ENCODE measurements around the gene CHIC2. TPM values are rescaled to one million over a fixed set of nuclear protein-coding genes. Genes with fewer than 3 reads are reported as not detected.

CHIC2 gene
- total RNA-seq, 1 experiment from 2014 or later, result 10.8 TPM

- ATAC-seq, result no peak
- DNase-seq (ENCODE audit: low read depth, low spot score), result no peak
- Histone ChIP-seq H3K79me2 (ENCODE audit: insufficient read depth, low read length) (no peaks in the 10 kb centered on the region), H3K9ac (ENCODE audit: low read length) (no peak overlapping the region), H2AFZ (ENCODE audit: low read depth, low read length, poor library complexity, severe bottlenecking) (no peak overlapping the region), H3K4me3 (replicated peaks in 1 of 2; ENCODE audit: low read depth in 1 of 2, low read length in 2 of 2) (no peak overlapping the region), H3K4me2 (ENCODE audit: low read length) (no peak overlapping the region), H3K4me1 (ENCODE audit: control insufficient read depth in 1 of 2, insufficient read depth in 2 of 2, low read length in 2 of 2) (no peaks in the 10 kb centered on the region), H3K9me3 (ENCODE audit: control insufficient read depth in 1 of 2, insufficient read depth in 1 of 2, low read depth in 1 of 2, low read length in 2 of 2) (no peaks in the 10 kb centered on the region), H3K27ac (ENCODE audit: low read depth, low read length) (no peak overlapping the region), H3K27me3 (ENCODE audit: insufficient read depth, low read length) (peaks cover 23% of the 10 kb centered on the region), H4K20me1 (ENCODE audit: insufficient read depth) (no peaks in the 10 kb centered on the region), H3K9me2 (ENCODE audit: insufficient read depth) (no peaks in the 10 kb centered on the region), H3K36me3 (ENCODE audit: control insufficient read depth in 1 of 2, insufficient read depth in 2 of 2, low read length in 2 of 2) (no peaks in the 10 kb centered on the region)
- POLR2A ChIA-PET, result no interaction called here
- RAD21 ChIA-PET (ENCODE audit: low non-redundant PET in 1 of 2, low total read pairs in 2 of 2, uncharacterized antibody in 2 of 2, unreplicated experiment in 2 of 2), result no interaction called here
- TF ChIP-seq SP1 (IDR thresholded peaks at IDR 0.05; ENCODE audit: low read depth), result no peak
- TF ChIP-seq ELF1 (IDR thresholded peaks at IDR 0.05; ENCODE audit: borderline replicate concordance, low read depth), result no peak
- no peak for TF ChIP-seq POLR2A (IDR thresholded peaks at IDR 0.05; ENCODE audit: borderline replicate concordance, extremely low read depth, insufficient read depth, insufficient read length)
- no peak for TF ChIP-seq RAD21 (IDR thresholded peaks at IDR 0.05; ENCODE audit: low read depth)
- no peak for TF ChIP-seq ZBTB33 (IDR thresholded peaks at IDR 0.05; ENCODE audit: extremely low read depth, insufficient replicate concordance, low read length)
- no peak for TF ChIP-seq POLR2AphosphoS5 (IDR thresholded peaks at IDR 0.05; ENCODE audit: low read depth, low read length)
- TF ChIP-seq REST (IDR thresholded peaks at IDR 0.05; ENCODE audit: low read depth), result no peak
- TF ChIP-seq JUND (IDR thresholded peaks at IDR 0.05), result no peak
- TF ChIP-seq CTCF (IDR thresholded peaks at IDR 0.05 in 2 of 3, conservative IDR thresholded peaks at IDR 0.05 in 1 of 3; ENCODE audit: borderline replicate concordance in 1 of 3, insufficient read depth in 1 of 3, low read depth in 2 of 3, low read length in 2 of 3), result no peak
- no peak for TF ChIP-seq SIN3A (IDR thresholded peaks at IDR 0.05; ENCODE audit: low read depth)
- no peak for TF ChIP-seq MAX (IDR thresholded peaks at IDR 0.05)
- no peak for TF ChIP-seq TCF7L2 (IDR thresholded peaks at IDR 0.05; ENCODE audit: borderline replicate concordance, extremely low read depth, insufficient read depth, insufficient read length)
- TF ChIP-seq YY1 (IDR thresholded peaks at IDR 0.05; ENCODE audit: extremely low read depth, insufficient replicate concordance, low read depth, low read length), result no peak
- TF ChIP-seq ZFX (IDR thresholded peaks at IDR 0.05), result no peak
- no peak for TF ChIP-seq CEBPB (IDR thresholded peaks at IDR 0.05; ENCODE audit: low read depth)
- no peak for TF ChIP-seq SRF (IDR thresholded peaks at IDR 0.05; ENCODE audit: low read depth)
- TF ChIP-seq ZNF274 (IDR thresholded peaks at IDR 0.05; ENCODE audit: low read depth, low read length), result no peak
- no peak for TF ChIP-seq EZH2 (IDR thresholded peaks at IDR 0.05)
- intact Hi-C loops (cut with micrococcal nuclease), result no loop called here
- CTCF ChIA-PET, result no interaction called here
- BruUV-seq (replicated peaks), result no TSS peak
Observed at GRCh38 chr4:54101190-54102041, 37.0 kb upstream of the CHIC2 start.
